ENCODE data around the gene ESPN.

DNA sequence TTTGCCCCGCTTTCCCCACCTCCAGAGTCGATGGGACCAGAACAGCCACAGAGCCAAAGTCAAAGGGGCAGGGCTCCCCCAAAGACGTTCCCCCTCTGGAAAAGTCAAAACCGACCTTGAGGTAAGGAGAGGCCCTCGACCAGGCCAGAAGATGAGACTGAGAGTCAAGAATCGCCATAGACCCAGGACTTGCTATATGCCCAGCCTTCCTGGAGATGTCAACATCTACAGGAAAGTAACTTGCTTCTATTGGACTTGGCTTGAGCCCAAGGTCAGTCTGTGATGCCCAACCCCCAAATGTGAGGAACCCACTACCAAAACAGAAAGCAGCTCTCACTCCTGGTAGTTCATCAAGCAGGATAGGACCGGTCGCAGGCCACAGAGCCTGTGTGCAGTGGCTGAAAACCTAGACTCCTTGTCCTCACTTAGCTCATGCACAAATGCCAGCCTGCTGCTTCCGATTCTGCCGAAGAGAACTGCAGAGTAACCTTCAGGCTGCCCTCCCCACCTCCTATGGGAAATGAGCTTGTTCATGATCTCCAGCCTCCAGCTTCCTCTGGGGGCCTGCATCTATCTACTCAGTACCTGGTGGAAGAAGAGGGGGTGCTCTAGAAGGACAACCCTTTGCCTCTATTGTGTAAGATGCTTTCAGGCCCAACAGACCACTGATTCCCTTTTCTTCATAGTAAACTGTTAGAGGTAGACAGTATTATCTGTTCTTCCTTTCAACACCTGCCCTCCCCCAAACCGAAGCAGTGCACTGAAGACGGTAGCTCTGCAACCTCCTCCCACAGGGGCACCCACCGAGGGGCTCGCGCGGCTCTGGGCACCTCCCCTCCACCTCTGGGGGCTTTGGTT is 32.4 kb upstream of the ESPN start:
- TF ChIP-seq TAF1 (IDR thresholded peaks at IDR 0.05; ENCODE audit: borderline replicate concordance, low read depth, low read length), result no peak
- TF ChIP-seq POLR2AphosphoS5 (IDR thresholded peaks at IDR 0.05; ENCODE audit: low read depth, low read length), result no peak
- TF ChIP-seq POLR2A (IDR thresholded peaks at IDR 0.05; ENCODE audit: low read depth, low read length), result no peak

Data from GM12892 (cell line).